Fibroblast of lung (primary cell): ENCODE results near the gene CHMP2A. TPM values are rescaled to one million over a fixed set of nuclear protein-coding genes. Genes with fewer than 3 reads are reported as not detected.

Source experiments
- DNase-seq, 2 donors: peaks; one replicate each; pipeline versions ENCODE4 v3.0.0 to v3.0.0-alpha.2; 2010; ENCODE audit warnings: low read depth in 2 of 2
- H2AFZ ChIP-seq: 2 replicates; pipeline ENCODE4 v1.5.1; 2012; ENCODE audit warnings: low read length, control low read depth, inconsistent platforms
- H3K27ac ChIP-seq: 2 replicates; pipeline ENCODE4 v1.5.1; 2011; ENCODE audit warnings: low read length, control low read depth; ENCODE audit not compliant: insufficient read depth
- H3K27me3 ChIP-seq: 2 replicates; pipeline ENCODE4 v1.5.1; 2011; ENCODE audit warnings: mild to moderate bottlenecking, low read length; ENCODE audit not compliant: control insufficient read depth, insufficient read depth
- H3K36me3 ChIP-seq: 2 replicates; pipeline ENCODE4 v1.5.1; 2011; ENCODE audit warnings: low read length; ENCODE audit not compliant: control insufficient read depth, insufficient read depth
- H3K4me1 ChIP-seq: 2 replicates; pipeline ENCODE4 v1.5.1; 2011; ENCODE audit warnings: low read length; ENCODE audit not compliant: control insufficient read depth, insufficient read depth; ENCODE audit errors: extremely low read depth
- H3K4me2 ChIP-seq: 2 replicates; pipeline ENCODE4 v1.5.1; 2011; ENCODE audit warnings: low read length, control low read depth; ENCODE audit not compliant: insufficient read depth; ENCODE audit errors: extremely low read depth
- H3K4me3 ChIP-seq, 4 experiments: fragments of 200-600 bp in 1 of 4; sonication (generic) in 1 of 4; replicated peaks in 1 of 4; 2 replicates each; pipeline ENCODE4 v1.5.1; 2011 to 2016; ENCODE audit warnings: low read length in 4 of 4, low read depth in 3 of 4, mild to moderate bottlenecking in 3 of 4, control low read depth in 2 of 4, inconsistent platforms in 1 of 4, mixed read lengths in 1 of 4; ENCODE audit not compliant: insufficient read depth in 1 of 4; ENCODE audit errors: control extremely low read depth in 1 of 4
- H3K79me2 ChIP-seq: 2 replicates; pipeline ENCODE4 v1.5.1; 2012; ENCODE audit warnings: mild to moderate bottlenecking, low read length, inconsistent platforms; ENCODE audit not compliant: control insufficient read depth, insufficient read depth
- H3K9ac ChIP-seq: 2 replicates; pipeline ENCODE4 v1.5.1; 2011; ENCODE audit warnings: mild to moderate bottlenecking, low read length, control low read depth; ENCODE audit not compliant: insufficient read depth
- H3K9me3 ChIP-seq: 2 replicates; pipeline ENCODE4 v1.5.1; 2012; ENCODE audit warnings: low read depth, low read length; ENCODE audit not compliant: control insufficient read depth, insufficient read depth
- H4K20me1 ChIP-seq: 2 replicates; pipeline ENCODE4 v1.5.1; 2011; ENCODE audit warnings: low read length; ENCODE audit not compliant: control insufficient read depth, insufficient read depth; ENCODE audit errors: extremely low read depth
- EZH2 ChIP-seq: IDR thresholded peaks from 2 replicates; pipeline ENCODE4 v1.5.1; 2012; ENCODE audit warnings: low read length, control low read depth, mild to moderate bottlenecking; ENCODE audit errors: missing control alignments
- polyA plus RNA-seq, 2 donors: library from polyadenylated mRNA; depleted of rRNA in 1 of 2; stranded (reverse) in 1 of 2; unstranded in 1 of 2; fragments of >200 nt; gene quantifications; 2 replicates each; pipeline ENCODE4 v1.2.1, GENCODE V29; 2011 to 2012; ENCODE audit warnings: missing spikeins in 1 of 2
- total RNA-seq: library from RNA; depleted of rRNA; stranded (reverse); fragments of >200 nt; gene quantifications from 2 replicates; pipeline ENCODE4 v1.2.1, GENCODE V29; 2014
- TF ChIP-seq, protein P1 (sequence below), 2 donors: IDR thresholded peaks in 1 of 2; conservative IDR thresholded peaks in 1 of 2; 1 replicate in 1 of 2; 2 replicates in 1 of 2; pipeline ENCODE4 v1.5.1; 2011 to 2012; ENCODE audit warnings: low read length in 2 of 2, control low read depth in 1 of 2, inconsistent platforms in 1 of 2, low read depth in 1 of 2, mild to moderate bottlenecking in 1 of 2

The CHMP2A gene
- total and polyA plus RNA-seq, 2 donors (not counting 1 experiment from before 2014, with no cell fraction given) = 146 to 215 TPM

DNA sequence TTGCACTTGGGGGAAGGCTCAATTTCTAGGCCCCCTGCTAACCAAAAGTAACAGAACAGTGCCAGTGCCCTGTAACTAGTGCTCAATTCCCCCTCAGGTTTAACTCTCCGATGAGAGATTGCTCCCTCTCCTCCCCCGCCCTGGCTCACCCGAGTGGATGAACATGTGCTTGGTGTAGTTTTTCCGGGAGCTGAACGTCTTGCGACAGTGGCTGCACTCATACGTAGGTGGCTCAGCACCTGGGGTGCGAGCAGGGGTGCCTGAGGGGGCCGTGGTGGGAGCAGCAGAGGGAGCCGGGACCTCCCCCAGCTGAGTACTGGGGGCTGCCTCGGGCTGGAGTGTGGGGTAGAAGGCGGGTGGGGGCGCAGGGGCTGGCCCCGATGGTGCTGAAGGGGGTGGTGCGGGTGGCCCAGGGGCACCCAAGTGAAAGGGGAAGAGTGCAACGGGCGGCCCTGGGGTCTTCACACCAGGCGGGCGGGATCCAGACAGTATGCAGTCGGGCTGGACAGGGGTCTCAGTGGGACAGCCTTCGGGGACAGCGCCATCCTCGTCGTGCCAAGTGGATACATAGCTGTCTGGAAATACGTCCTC, 38.6 kb downstream of the CHMP2A start:
- no peak for DNase-seq
- H3K79me2 ChIP-seq = peaks cover 35% of the 10 kb centered on the region
- TF ChIP-seq, protein P1, sequence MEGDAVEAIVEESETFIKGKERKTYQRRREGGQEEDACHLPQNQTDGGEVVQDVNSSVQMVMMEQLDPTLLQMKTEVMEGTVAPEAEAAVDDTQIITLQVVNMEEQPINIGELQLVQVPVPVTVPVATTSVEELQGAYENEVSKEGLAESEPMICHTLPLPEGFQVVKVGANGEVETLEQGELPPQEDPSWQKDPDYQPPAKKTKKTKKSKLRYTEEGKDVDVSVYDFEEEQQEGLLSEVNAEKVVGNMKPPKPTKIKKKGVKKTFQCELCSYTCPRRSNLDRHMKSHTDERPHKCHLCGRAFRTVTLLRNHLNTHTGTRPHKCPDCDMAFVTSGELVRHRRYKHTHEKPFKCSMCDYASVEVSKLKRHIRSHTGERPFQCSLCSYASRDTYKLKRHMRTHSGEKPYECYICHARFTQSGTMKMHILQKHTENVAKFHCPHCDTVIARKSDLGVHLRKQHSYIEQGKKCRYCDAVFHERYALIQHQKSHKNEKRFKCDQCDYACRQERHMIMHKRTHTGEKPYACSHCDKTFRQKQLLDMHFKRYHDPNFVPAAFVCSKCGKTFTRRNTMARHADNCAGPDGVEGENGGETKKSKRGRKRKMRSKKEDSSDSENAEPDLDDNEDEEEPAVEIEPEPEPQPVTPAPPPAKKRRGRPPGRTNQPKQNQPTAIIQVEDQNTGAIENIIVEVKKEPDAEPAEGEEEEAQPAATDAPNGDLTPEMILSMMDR (conservative IDR thresholded peaks at IDR 0.05 in 1 of 2, IDR thresholded peaks at IDR 0.05 in 1 of 2; ENCODE audit: low read depth in 1 of 2, low read length in 2 of 2) = no peak
- TF ChIP-seq EZH2 = no peak

DNA sequence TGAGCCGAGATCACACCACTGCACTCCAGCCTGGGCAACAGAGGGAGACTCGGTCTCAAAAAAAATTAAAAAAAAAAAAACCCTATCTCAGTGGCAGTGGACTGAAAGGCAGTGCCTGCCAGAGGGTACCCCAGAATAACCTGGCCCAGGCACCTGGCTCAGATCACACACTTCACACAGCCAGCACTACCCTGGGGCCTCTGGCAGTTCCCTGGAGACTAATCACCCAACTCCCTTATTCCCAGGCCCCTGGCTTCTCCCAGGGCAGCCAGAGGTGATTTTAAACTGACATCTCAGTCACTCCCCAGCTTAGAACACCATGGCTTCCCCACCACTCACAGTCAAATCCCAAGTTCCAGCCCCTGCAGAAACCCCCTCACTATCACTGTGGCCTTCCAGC, 39.6 kb downstream of the CHMP2A start:
- Histone ChIP-seq H3K79me2 (peaks cover 35% of the 10 kb centered on the region), H4K20me1 (no peaks in the 10 kb centered on the region), H3K9ac (no peak overlapping the region), H3K9me3 (no peaks in the 10 kb centered on the region), H3K4me1 (peaks cover 6% of the 10 kb centered on the region), H3K36me3 (peaks cover 9% of the 10 kb centered on the region), H3K27ac (no peak overlapping the region), H3K4me2 (no peak overlapping the region), H2AFZ (no peak overlapping the region), H3K4me3 (no peak overlapping the region), H3K27me3 (no peaks in the 10 kb centered on the region)
- no peak for DNase-seq
- TF ChIP-seq EZH2 = no peak
- TF ChIP-seq, protein P1 (conservative IDR thresholded peaks at IDR 0.05 in 1 of 2, IDR thresholded peaks at IDR 0.05 in 1 of 2; ENCODE audit: low read depth in 1 of 2, low read length in 2 of 2) = no peak

More for the DNA sequence above, 38.6 kb downstream of the CHMP2A start:
- Histone ChIP-seq H3K9ac (no peak overlapping the region), H2AFZ (no peak overlapping the region), H4K20me1 (no peaks in the 10 kb centered on the region), H3K4me2 (no peak overlapping the region), H3K4me3 (no peak overlapping the region), H3K36me3 (peaks cover 9% of the 10 kb centered on the region), H3K27me3 (no peaks in the 10 kb centered on the region), H3K9me3 (no peaks in the 10 kb centered on the region), H3K4me1 (peaks cover 9% of the 10 kb centered on the region), H3K27ac (no peak overlapping the region)

DNA sequence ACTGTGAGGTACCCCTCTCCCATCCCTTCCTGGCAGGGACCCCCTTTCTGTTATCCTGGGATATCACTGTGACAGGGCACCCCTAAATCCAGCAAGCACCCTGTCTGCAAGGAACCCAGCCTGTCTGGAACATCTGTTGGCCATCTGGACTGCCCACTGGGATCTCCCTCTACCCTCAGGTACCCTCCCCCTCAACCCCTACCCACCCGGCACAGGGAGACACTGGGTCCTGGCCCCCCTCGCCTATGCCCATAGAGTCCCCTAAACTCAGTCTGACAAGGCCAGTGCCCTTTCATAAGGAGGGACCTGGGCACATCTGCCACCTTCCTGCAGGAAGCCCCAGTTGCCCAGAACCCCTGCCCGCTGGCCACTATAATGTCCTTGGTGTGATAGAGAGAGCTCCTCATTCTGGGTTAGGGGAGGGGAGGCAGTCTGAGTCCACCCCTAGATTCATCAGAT, 40.3 kb downstream of the CHMP2A start:
- no peak for TF ChIP-seq EZH2
- TF ChIP-seq, protein P1 (conservative IDR thresholded peaks at IDR 0.05 in 1 of 2, IDR thresholded peaks at IDR 0.05 in 1 of 2; ENCODE audit: low read depth in 1 of 2, low read length in 2 of 2) = no peak
- H3K4me3 ChIP-seq = peak overlapping the region in 2 of 4 experiments; percentile 41 to 45
- no peak overlapping the region for H3K9ac ChIP-seq
- no peaks in the 10 kb centered on the region for H3K9me3 ChIP-seq
- H3K79me2 ChIP-seq = peaks cover 35% of the 10 kb centered on the region
- no peaks in the 10 kb centered on the region for H3K27me3 ChIP-seq
- DNase-seq = no peak
- no peak overlapping the region for H2AFZ ChIP-seq
- peaks cover 9% of the 10 kb centered on the region for H3K36me3 ChIP-seq
- H3K4me1 ChIP-seq = peaks cover 6% of the 10 kb centered on the region
- H3K4me2 ChIP-seq = peak overlapping the region; percentile 35
- H4K20me1 ChIP-seq = no peaks in the 10 kb centered on the region
- no peak overlapping the region for H3K27ac ChIP-seq
